DND-41 (cell line): ENCODE data around the gene DIP2B.

Experiments
- ATAC-seq: fragments of 200-7000 bp; cut with Tn5 transposase; 3 replicates; pipeline ENCODE4 v1.9.1; 2021; ENCODE audit warnings: low read depth; ENCODE audit not compliant: insufficient read depth
- DNase-seq: peaks from one replicate; pipeline ENCODE4 v3.0.0-alpha.2; 2020
- H2AFZ ChIP-seq: 2 replicates; pipeline ENCODE4 v1.6.0; 2012; ENCODE audit warnings: low read depth, low read length
- H3K27ac ChIP-seq: 2 replicates; pipeline ENCODE4 v1.5.1; 2012; ENCODE audit warnings: low read length, inconsistent platforms
- H3K27me3 ChIP-seq: fragments of 200-600 bp; sonication (generic); 2 replicates; pipeline ENCODE4 v1.6.0; 2012; ENCODE audit warnings: low read length, mild to moderate bottlenecking, inconsistent platforms; ENCODE audit not compliant: insufficient read depth, poor library complexity
- H3K36me3 ChIP-seq: 2 replicates; pipeline ENCODE4 v1.5.1; 2012; ENCODE audit warnings: low read length, inconsistent platforms; ENCODE audit not compliant: insufficient read depth
- H3K4me1 ChIP-seq: 2 replicates; pipeline ENCODE4 v1.5.1; 2012; ENCODE audit warnings: mild to moderate bottlenecking, low read length; ENCODE audit not compliant: insufficient read depth
- H3K4me2 ChIP-seq: 2 replicates; pipeline ENCODE4 v1.6.0; 2012; ENCODE audit warnings: mild to moderate bottlenecking, moderate library complexity, low read length, inconsistent platforms; ENCODE audit not compliant: insufficient read depth
- H3K4me3 ChIP-seq, 2 experiments: fragments of 200-600 bp in 1 of 2; shearing (Covaris generic) in 1 of 2; 2 replicates each; pipeline ENCODE4 v1.5.1; 2012 to 2016; ENCODE audit warnings: inconsistent platforms in 2 of 2, low read length in 2 of 2, mild to moderate bottlenecking in 2 of 2, low read depth in 1 of 2, moderate library complexity in 1 of 2
- H3K79me2 ChIP-seq: 2 replicates; pipeline ENCODE4 v1.6.0; 2012; ENCODE audit warnings: low read length, inconsistent platforms; ENCODE audit not compliant: insufficient read depth
- H3K9ac ChIP-seq: 2 replicates; pipeline ENCODE4 v1.6.0; 2012; ENCODE audit warnings: low read depth, mild to moderate bottlenecking, inconsistent platforms, low read length, moderate library complexity
- H3K9me3 ChIP-seq: 2 replicates; pipeline ENCODE4 v1.5.1; 2012; ENCODE audit warnings: low read length, moderate library complexity, mild to moderate bottlenecking, inconsistent platforms; ENCODE audit not compliant: insufficient read depth, severe bottlenecking
- H4K20me1 ChIP-seq: 2 replicates; pipeline ENCODE4 v1.6.0; 2012; ENCODE audit warnings: low read length; ENCODE audit not compliant: insufficient read depth
- EZH2 ChIP-seq: IDR thresholded peaks from 3 replicates; pipeline ENCODE4 v1.6.1; 2012; ENCODE audit warnings: borderline replicate concordance, low read depth, mild to moderate bottlenecking, moderate library complexity, low read length, inconsistent platforms; ENCODE audit not compliant: severe bottlenecking
- TF ChIP-seq, protein P1 (sequence below): IDR thresholded peaks from 2 replicates; pipeline ENCODE4 v1.5.1; 2012; ENCODE audit warnings: borderline replicate concordance, low read length, moderate library complexity, mild to moderate bottlenecking; ENCODE audit not compliant: poor library complexity, severe bottlenecking; ENCODE audit errors: extremely low read depth

The DIP2B gene

GRCh38 chr12:50749459-50749882 lies 244.7 kb downstream of the DIP2B start:
- Histone ChIP-seq H3K4me1 (no peaks in the 10 kb centered on the region), H3K27me3 (no peaks in the 10 kb centered on the region), H3K9ac (no peak overlapping the region), H3K4me3 (no peak overlapping the region), H3K36me3 (peaks cover 28% of the 10 kb centered on the region), H4K20me1 (no peaks in the 10 kb centered on the region), H3K27ac (no peak overlapping the region), H3K4me2 (no peak overlapping the region), H3K79me2 (no peaks in the 10 kb centered on the region), H2AFZ (no peak overlapping the region), H3K9me3 (no peaks in the 10 kb centered on the region)
- ATAC-seq (no peak), DNase-seq (no peak)
- TF ChIP-seq EZH2: no peak
- TF ChIP-seq, protein P1, sequence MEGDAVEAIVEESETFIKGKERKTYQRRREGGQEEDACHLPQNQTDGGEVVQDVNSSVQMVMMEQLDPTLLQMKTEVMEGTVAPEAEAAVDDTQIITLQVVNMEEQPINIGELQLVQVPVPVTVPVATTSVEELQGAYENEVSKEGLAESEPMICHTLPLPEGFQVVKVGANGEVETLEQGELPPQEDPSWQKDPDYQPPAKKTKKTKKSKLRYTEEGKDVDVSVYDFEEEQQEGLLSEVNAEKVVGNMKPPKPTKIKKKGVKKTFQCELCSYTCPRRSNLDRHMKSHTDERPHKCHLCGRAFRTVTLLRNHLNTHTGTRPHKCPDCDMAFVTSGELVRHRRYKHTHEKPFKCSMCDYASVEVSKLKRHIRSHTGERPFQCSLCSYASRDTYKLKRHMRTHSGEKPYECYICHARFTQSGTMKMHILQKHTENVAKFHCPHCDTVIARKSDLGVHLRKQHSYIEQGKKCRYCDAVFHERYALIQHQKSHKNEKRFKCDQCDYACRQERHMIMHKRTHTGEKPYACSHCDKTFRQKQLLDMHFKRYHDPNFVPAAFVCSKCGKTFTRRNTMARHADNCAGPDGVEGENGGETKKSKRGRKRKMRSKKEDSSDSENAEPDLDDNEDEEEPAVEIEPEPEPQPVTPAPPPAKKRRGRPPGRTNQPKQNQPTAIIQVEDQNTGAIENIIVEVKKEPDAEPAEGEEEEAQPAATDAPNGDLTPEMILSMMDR: no peak

DNA sequence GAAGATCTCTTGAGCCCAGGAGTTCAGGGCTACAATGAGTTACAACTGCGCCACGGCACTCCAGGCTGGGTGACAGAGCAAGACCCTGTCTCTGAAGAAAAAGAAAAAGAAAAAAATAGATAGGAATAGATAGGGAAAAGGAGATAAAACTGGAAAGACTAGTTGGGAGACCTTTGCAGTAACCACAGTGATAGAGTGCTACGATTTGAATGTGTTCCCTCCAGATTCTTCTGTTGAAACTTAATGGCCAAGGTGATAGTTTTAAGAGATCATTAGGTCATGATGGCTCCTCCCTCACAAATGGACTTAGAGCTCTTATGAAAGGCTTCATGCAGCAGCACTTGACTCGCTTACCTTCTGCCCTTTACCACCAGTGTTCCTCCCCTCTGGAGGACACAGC lies 245.6 kb downstream of the DIP2B start:
- H3K36me3 ChIP-seq: peaks cover 20% of the 10 kb centered on the region
- no peak overlapping the region for H2AFZ ChIP-seq
- no peaks in the 10 kb centered on the region for H4K20me1 ChIP-seq
- no peak overlapping the region for H3K27ac ChIP-seq
- no peak for DNase-seq
- no peaks in the 10 kb centered on the region for H3K9me3 ChIP-seq
- H3K4me1 ChIP-seq: no peaks in the 10 kb centered on the region
- no peak overlapping the region for H3K4me3 ChIP-seq
- TF ChIP-seq, protein P1: no peak
- TF ChIP-seq EZH2: no peak
- H3K4me2 ChIP-seq: no peak overlapping the region
- no peaks in the 10 kb centered on the region for H3K27me3 ChIP-seq
- no peaks in the 10 kb centered on the region for H3K79me2 ChIP-seq
- ATAC-seq: no peak
- no peak overlapping the region for H3K9ac ChIP-seq

- Histone ChIP-seq H3K9me3 (no peaks in the 10 kb centered on the region), H4K20me1 (no peaks in the 10 kb centered on the region), H3K4me2 (no peak overlapping the region), H3K9ac (no peak overlapping the region), H3K27me3 (no peaks in the 10 kb centered on the region), H3K27ac (no peak overlapping the region), H3K36me3 (peaks cover 9% of the 10 kb centered on the region), H3K4me3 (no peak overlapping the region), H3K79me2 (no peaks in the 10 kb centered on the region), H2AFZ (no peak overlapping the region), H3K4me1 (no peaks in the 10 kb centered on the region; the same call in 1 of the 2 replicates)
- ATAC-seq (no peak), DNase-seq (no peak)
- no peak for TF ChIP-seq EZH2
- TF ChIP-seq, protein P1: no peak
These were observed 247.3 kb downstream of the DIP2B start for GRCh38 chr12:50751948-50752721.
